ENCODE measurements around the gene CYP4F11. TPM values are rescaled to one million over a fixed set of nuclear protein-coding genes. Genes with fewer than 3 reads are reported as not detected.
"Not testable (repeated sequence)": the region's sequence is repeated elsewhere in the genome, so short reads cannot be mapped to it uniquely, and the experiment has no call there.

CYP4F11 gene
- total RNA-seq, 1 experiment from 2014 or later = 0.58 TPM

DNA sequence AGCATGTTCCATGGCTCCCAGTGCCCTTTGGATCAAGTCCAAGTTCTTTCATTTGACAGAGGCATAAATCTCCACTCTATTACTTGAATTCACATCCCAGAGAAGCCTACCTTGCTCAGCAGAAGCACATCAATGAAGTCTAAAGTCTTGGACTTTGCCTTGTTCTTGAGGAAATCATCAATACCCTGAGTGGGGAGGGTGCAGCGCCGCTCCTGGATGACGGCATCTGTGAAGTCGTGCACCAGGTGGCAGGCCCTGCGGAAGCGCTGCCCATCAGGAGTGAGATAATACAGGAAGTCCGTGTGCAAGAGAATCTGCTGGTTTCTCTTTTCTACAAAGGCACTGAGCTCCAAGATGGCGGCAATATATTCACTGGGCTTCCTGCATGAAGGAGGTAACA, 10.6 kb downstream of the CYP4F11 start:
- no peak for DNase-seq (ENCODE audit: low spot score)

DNA sequence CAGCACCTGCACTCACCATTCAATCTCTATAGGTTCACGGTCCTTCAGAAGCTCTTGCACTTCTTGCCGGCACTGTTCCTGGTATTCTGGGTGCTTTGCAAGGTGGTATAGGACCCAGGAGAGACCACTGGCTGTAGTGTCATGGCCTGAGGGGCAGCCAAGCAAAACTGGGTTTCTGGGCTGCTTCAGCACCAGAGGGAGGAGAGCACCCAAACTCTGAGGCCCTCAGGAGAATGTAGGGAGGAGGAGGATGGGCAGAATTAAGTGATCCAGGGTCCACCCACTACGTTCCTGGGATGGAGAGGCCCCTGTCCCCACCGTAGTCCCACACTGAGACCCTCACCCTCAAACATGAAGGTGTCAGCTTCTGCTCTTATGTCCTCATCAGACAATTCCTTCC, 12.3 kb downstream of the CYP4F11 start:
- DNase-seq (ENCODE audit: low spot score) = no peak

DNA sequence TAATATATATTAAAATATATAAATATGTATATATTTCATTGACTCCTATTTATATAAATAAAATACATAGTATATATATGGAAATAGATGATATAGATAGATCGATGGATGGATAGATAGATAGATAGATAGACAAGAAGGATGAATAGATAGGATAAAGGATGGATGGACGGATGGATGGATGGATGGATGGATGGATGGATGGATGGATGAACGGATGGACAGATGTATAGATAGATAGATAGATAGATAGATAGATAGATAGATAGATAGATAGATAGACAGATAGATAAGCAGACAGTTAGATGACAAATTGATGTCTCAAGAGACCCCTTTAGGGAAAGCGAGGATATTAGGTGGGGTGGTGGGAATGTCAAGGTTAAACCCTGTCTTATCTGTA, 15.1 kb downstream of the CYP4F11 start:
- no peak for DNase-seq (ENCODE audit: low spot score)

DNA sequence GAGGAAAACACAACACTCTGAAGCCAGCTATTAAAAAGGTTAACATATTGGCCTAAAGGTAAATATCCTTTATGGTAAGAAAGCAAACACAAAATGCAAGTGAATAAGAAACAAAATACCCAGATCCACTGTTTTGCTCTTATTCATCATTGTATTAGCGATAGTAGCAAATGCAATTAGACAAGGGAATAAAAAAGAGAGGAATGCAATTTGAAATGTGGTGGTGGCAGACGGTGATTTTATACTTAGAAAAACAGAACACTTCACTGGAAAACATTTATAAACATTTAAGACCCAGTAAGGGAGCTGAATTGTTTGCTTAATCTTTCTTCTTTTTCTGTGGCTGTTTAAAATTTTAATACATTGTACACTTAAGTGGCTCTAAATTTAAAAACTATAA, 19.2 kb downstream of the CYP4F11 start:
- no peak for DNase-seq (ENCODE audit: low spot score)

DNA sequence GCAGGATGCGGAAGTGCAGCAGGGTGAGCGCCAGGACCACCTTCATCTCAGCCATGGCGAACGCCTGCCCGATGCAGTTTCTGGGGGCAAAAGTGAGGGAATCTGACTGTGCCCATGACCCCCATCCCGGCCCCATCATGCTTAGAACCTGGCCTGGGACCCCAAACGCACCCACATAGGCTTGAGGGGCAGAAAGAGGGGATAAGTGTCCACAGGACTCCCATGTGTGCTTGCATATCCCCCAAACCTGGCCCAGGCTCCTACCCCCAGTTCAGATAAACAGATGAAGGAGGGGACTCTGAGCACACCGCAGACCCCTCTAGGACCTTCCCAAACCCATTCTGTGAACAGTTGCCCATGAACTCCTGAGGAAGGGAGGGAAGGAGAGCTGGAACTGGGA, 20.5 kb downstream of the CYP4F11 start:
- DNase-seq (ENCODE audit: low spot score) = no peak

DNA sequence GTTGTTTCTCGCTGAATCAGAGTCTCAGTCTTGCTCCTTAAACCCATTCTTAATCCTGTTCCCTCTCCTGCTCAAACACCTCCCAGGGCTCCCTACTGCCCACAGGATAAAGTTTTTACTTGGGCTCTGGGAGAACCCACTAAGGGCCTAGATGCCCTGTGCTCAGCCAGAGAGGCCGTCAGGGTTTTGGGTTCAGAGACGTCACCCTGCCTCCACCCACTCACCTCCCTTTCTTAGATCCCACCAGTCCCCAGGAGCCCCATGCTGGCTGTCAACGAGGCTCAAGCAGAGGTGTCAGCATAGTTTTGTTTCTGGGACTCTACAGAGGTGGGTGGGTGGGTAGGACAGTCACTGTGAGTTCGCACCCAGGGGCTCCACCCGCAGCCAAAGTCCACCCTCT, 20.9 kb downstream of the CYP4F11 start:
- no peak for DNase-seq (ENCODE audit: low spot score)

DNA sequence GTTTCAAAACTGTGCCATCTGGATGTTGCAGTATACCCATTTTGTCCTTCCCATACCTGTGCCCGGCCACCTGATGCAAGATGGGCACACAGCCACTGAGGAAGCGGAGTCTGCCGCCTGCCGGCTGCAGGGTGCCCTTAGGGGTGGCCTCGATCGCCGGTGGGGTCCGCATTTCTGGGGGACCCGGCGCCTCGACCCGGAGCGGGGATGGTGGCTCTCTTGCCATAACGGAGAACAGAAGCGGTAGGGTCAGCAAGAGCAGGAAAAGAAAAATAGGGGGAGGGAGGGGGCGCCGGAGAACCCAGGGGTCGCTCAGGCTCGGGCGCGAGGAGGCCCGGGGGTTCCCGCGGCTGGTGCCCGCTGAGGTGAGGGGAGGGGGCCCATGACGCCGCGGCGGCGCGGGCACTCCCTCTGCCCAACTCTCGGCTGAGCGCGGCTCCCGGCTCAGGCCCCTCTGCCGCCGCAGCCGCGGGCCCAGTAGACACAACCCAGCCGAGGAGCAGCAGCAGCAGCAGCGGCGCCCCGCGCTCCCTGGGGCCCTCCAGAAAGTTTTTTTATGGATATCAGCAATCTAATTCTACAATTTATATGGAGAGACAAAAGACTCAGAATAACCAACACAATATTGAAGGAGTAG, 22.6 kb downstream of the CYP4F11 start:
- DNase-seq (ENCODE audit: low spot score) = no peak

DNA sequence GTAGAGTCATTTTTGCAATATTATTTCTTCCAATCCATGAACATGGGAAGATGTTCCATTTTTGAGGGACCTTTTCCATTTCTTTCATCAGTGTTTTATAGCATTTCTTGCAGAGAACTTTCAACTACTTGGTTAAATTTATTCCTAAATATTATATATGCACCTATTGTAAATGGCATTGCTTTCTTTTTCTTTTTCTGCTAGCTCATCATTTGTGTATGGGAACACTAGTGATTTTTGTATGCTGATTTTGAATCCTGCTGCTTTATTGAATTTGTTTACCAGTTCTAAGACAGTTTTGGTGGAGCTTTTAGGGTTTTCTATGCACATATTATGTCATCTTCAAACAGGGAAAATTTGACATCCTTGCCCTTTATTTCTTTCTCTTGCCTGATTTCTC, 29.3 kb downstream of the CYP4F11 start:
- no peak for DNase-seq (ENCODE audit: low spot score)

DNA sequence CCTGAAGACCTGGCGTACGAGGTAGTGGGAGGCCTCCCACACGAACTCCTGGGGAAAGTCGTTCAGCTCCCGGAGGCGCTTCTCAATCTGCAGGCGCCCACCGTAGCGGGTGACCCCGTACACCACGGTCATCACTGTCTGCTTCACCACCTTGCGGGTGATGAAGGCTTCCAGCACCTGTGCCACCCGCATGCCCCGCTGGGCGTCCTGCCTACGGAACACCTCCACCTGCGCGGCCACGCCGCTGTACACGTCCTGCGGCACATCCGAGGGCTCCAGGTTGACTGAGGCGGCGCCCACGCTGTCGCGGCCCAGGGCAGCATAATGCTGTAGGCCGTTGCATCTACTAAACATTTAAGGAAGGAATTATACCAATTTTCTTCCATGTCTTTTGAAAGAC, 31.4 kb downstream of the CYP4F11 start:
- not testable (repeated sequence) for DNase-seq (ENCODE audit: low spot score)

DNA sequence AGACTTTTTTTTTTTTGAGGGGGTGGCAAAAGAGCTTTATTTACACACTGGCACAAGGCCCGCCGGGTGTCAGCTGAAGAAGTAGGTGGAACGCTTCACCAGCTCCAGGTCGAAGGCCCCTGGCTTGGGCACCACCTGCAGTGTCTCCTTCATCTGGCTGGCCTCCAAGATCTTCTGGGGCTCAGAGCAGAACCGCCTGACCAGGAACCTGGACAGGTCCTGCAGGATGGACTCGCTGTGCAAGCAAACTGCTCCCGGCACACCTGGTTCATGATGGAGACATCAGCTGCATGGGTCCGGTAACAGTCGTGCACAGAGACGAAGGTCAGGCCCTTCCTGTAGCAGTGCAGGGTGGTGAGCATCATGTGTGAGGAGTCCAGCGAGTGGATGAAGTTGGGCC, 32.1 kb downstream of the CYP4F11 start:
- DNase-seq (ENCODE audit: low spot score) = no peak

DNA sequence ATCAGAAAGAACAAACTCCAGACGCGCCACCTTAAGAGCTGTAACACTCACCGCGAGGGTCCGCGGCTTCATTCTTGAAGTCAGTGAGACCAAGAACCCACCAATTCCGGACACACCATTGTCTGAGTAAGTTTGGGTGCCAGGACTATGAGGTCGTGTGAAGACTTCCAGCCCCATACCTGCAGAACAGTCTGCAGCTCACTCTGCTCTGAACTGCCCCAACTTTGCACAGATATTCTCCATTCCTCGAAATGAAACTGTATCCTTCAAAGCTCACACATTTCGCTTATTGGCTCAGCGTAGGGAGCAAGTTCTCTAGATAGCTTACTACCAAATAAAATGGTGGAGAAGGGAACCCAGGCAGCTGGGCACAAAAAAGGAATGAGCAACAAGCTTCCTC, 33.8 kb downstream of the CYP4F11 start:
- DNase-seq (ENCODE audit: low spot score) = no peak

DNA sequence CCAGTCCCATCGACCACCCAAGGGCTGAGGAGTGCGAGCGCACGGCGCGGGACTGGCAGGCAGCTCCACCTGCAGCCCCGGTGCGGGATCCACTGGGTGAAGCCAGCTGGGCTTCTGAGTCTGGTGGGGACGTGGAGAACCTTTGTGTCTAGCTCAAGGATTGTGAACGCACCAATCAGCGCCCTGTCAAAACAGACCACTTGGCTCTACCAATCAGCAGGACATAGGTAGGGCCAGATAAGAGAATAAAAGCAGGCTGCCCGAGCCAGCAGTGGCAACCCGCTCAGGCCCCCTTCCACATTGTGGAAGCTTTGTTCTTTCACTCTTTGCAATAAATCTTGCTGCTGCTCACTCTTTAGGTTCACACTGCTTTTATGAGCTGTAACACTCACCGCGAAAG, 34.3 kb downstream of the CYP4F11 start:
- DNase-seq (ENCODE audit: low spot score) = not testable (repeated sequence)

DNA sequence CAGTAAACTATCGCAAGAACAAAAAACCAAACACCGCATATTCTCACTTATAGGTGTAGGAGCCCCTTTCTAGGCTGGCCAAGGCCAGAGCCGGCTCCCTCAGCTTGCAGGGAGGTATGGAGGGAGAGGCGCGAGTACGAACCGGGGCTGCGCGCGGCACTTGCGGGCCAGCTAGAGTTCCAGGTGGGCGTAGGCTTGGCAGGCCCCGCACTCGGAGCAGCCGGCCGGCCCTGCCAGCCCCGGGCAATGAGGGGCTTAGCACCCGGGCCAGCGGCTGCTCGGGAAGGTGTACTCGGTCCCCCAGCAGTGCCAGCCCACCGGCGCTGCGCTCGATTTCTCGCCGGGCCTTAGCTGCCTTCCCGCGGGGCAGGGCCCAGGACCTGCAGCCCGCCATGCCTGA, 34.8 kb downstream of the CYP4F11 start:
- DNase-seq (ENCODE audit: low spot score) = not testable (repeated sequence)

DNA sequence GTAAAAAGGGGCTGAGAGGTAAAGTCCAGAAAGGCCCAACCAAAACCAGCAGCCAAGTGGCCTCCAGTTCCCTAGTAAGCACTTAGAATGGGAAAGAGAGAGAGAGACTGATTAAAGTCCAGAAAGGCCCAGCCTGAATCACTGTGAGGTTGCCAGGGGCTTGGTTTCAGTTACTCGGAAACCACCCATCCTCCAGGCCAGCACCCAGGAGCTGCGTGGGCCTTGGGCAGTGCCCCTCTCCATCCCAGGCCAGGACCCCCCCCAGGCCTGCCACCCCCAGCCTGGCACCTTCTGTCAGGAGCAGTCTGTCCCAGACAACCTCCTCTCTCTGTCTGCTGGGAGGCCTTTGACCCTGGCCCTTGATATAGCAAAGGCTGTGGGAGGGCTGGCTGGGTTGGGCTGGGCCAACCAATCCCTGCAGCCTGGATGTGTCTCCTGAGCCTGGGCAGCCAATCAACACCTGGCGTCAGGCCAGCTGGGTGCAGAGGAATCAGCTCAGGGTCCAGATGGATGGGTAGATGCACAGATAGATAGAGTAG, 36.5 kb downstream of the CYP4F11 start, which contains the start of gene CYP4F2:
TSS of gene CYP4F2 (minus strand) at position 337 of the 539 bp plus-strand sequence. CDS start 463 bp downstream, outside the sequence.
- DNase-seq (ENCODE audit: low spot score) = no peak

DNA sequence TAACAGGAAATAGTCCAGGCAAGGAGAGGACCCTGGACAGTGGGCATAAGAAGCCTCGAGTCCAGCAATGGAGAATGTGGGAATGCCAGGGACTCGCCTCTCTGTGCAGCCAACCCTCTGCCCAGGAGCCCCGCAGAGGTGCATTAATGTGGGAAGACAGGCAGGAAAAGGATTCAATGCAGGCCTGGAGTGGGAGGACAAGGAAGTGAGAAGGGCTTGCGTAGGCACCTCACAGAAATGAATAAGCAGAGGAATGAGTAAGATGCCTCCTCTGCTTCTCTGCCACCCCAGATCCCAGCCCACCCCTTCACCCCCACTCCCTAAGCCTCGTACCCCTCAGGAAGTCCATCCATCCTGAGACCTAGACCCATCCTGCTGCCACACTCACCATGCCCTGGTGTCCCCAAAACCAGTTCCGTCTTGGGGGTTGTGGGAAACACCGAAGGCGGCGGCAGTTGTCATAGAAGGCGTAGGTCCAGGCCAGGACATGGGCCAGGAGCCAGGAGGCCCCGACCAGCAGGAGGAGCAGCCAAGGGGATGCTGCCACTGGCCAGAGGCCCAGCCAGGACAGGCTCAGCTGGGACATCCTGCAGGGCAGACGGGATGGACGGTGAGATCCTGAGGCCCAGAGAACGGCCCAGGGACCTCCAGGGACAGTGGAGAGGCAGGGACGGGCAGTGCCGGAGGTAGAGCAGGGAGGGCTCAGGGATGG, 37.1 kb downstream of the CYP4F11 start:
- no peak for DNase-seq (ENCODE audit: low spot score)

DNA sequence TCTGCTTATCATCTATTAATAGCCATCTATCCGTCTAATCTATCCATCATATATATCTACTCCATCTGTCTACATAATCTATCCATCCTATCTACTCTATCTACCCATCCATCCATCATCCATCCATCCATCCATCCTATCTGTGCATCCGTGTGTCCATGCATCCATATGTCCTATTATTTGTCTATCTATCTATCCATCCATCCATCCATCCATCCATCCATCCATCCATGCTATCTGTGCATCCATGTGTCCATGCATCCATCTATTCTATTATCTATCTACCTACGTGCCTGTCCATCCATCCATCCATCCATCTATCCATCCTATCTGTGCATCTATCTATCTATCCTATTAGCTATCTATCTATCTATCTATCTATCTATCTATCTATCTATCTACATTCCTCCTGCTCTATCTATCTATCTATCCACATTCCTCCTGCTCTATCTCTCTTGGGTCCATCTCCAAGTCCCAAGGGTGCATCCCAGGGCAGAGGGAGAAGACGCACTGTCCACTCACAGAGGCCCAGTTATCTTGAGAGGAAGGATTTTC, 38.4 kb downstream of the CYP4F11 start:
- DNase-seq (ENCODE audit: low spot score) = no peak

DNA sequence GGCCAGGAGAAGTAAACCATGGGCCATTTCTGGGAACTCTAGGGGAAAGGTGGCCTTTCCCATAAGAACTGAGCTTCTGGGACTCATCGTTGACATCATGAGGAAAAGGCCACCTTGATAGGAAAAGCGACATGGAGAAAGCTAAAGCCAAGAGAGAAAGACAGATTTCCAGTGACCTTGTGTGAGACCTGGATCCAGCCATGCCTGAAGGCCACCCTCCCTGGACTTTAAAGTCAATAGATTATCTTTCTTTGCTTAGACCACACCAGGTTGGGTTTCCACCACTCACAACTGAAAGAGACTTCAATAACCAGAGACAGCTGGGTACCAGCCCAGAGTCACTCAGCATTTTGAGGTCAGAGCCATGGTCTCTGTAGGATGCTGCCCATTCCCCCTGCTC, 40.0 kb downstream of the CYP4F11 start:
- DNase-seq (ENCODE audit: low spot score) = no peak

DNA sequence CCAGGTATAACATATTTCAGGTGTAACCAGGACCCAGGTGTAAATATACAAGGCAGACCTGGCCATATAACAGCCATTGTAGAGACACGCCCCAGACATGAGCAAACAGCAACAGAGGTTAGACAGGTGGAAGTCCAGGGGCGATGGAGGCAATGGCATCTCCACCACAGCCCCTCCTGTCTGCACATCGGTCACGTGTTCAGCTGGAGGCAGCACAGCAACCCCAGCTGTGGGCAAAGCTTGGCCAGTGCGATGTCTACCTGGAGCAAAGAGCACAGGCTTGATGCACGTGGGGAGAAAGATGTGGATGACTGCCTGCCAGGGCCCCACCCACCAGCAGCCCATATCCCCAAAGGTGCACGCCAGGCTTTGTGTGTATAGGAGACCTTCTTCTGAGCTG, 40.9 kb downstream of the CYP4F11 start:
- no peak for DNase-seq (ENCODE audit: low spot score)

DNA sequence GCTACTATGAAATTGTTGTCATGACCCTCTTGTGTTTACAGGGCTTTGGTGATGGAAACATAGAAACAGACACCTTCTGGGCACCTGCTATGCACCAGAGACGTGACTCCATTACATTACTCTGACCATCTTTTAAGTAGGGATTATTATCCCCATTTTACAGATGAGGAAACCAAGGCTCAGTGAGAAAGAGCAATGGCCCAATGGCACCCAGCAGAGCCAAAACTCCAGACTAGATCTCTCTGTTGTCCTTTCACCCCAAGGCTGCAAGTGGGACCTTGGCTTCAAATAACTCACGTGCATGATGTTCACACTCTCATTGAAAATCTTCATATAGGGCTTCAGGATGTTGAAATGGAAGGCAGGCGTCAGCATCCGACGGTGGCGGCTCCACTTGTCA, 42.3 kb downstream of the CYP4F11 start:
- DNase-seq (ENCODE audit: low spot score) = no peak

DNA sequence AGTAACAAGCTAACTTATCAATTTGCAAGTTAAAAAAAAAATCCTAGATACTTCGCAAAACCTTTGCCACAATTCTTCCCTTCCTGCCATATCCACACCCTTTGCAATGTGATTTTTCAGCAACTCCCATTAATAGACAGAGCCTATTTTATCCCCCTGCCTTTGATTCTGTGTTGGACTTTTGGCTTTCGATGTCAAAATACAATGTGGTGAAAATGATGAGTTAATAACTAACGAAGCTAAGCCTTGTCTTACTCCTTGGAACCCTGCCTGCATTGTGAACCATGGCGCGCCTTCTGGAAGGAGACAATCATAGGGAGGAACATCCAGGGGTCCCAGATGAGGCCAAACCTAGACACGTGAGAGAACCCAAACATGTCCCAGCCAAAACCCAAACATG, 42.9 kb downstream of the CYP4F11 start:
- no peak for DNase-seq (ENCODE audit: low spot score)

DNA sequence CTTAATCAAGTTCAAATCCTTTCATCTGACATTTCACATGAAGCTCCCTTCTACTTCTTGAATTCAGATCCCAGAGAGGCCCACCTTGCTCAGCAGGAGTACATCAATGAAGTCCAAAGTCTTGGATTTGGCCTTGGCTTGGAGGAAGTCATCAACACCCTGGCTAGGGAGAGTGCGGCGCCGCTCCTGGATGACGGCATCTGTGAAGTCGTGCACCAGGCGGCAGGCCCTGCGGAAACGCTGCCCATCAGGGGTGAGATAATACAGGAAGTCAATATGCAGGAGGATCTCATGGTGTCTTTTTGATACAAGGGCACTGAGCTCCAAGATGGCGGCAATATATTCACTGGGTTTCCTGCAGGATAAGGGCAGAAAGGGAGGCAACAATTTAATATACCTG, 45.0 kb downstream of the CYP4F11 start:
- not testable (repeated sequence) for DNase-seq (ENCODE audit: low spot score)

DNA sequence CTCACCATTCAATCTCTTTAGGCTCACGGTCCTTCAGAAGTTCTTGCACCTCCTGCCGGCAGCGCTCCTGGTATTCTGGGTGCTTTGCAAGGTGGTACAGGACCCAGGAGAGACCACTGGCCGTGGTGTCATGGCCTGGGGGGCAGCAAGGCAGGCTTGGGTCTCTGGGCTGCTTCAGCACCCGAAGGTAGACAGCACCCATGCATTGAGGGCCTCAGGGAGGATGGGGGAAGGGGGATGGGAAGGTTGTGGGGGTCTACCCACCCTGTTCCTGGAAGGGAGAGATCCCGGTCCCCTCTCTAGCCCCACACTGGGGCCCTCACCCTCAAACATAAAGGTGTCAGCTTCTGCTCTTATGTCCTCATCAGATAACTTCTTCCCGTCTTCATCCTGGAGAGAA, 48.4 kb downstream of the CYP4F11 start:
- no peak for DNase-seq (ENCODE audit: low spot score)

DNA sequence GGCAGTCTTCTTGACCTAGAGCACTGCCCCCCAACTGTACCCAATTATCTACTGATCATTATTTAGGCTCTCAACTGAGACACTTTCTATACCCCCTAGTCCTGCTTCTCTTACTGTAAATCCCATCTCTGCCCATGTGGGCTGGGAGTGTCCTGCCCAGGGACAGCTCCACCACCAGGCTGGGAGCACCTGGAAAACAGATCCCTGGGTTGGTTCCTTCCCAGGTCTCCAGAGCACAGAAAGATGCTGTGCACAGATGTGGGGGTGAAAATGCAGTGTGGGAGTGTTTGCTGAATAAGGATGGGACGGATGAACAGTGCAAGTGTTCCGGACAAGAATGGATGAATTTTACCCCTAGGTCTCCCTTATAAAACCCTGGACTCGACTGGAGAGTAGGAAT, 49.2 kb downstream of the CYP4F11 start:
- no peak for DNase-seq (ENCODE audit: low spot score)

Measured in HT-29 (cell line).